NCI-H748 treated with DMSO at 0.1 percent for 48 hours (cell line): ENCODE data around the gene PCDHGA11.
"Not testable (repeated sequence)": the region's sequence is repeated elsewhere in the genome, so short reads cannot be mapped to it uniquely, and the experiment has no call there.

Experiments used
- DNase-seq: peaks from one replicate; lab custom pipeline; 2025; lab: John Stamatoyannopoulos, UW

Gene PCDHGA11

GRCh38 chr5:141398608-141399007 is 22.2 kb upstream of the PCDHGA11 start:
- no peak for DNase-seq

- DNase-seq: no peak
Observed at GRCh38 chr5:141399555-141400258, 21.1 kb upstream of the PCDHGA11 start.

- DNase-seq: no peak
Observed at GRCh38 chr5:141402553-141403243, 18.2 kb upstream of the PCDHGA11 start, which contains the start of gene PCDHGA9. Gene PCDHGA9, plus strand, starts transcription at chr5:141402778. Its CDS starts 175 bp downstream, at chr5:141402953.

- no peak for DNase-seq
Observed at GRCh38 chr5:141403387-141403786, 17.5 kb upstream of the PCDHGA11 start.

GRCh38 chr5:141407790-141408505 is 12.9 kb upstream of the PCDHGA11 start, which contains the start of gene PCDHGB6:
Gene PCDHGB6, plus strand, starts transcription at chr5:141408021. Its CDS starts 182 bp downstream, at chr5:141408203.
- not testable (repeated sequence) for DNase-seq

- DNase-seq: no peak
Observed at GRCh38 chr5:141409598-141410306, 11.1 kb upstream of the PCDHGA11 start.

DNA sequence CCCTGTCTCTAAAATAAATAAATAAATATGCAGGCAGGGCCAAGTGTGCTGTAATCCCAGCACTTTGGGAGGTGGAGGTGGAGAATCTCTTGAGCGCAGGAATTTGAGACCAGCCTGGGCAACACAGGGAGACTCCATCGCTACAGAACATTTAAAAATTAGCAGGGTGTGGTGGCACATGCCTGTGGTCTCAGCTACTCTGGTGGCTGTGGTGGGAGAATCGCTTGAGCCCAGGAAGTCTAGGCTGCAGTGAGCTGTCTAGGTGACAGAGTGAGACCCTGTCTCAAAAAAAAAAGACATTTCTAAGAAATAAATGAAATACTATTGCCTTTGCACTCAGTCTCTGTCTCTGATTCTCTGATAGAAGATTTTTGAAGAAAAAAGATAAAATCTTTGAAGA is 9.3 kb upstream of the PCDHGA11 start:
- no peak for DNase-seq

- DNase-seq: peak; percentile 65
Observed at GRCh38 chr5:141412854-141413539, 7.9 kb upstream of the PCDHGA11 start, which contains the start of gene PCDHGA10. Gene PCDHGA10, plus strand, starts transcription at chr5:141412987. Its CDS starts 189 bp downstream, at chr5:141413176.

DNA sequence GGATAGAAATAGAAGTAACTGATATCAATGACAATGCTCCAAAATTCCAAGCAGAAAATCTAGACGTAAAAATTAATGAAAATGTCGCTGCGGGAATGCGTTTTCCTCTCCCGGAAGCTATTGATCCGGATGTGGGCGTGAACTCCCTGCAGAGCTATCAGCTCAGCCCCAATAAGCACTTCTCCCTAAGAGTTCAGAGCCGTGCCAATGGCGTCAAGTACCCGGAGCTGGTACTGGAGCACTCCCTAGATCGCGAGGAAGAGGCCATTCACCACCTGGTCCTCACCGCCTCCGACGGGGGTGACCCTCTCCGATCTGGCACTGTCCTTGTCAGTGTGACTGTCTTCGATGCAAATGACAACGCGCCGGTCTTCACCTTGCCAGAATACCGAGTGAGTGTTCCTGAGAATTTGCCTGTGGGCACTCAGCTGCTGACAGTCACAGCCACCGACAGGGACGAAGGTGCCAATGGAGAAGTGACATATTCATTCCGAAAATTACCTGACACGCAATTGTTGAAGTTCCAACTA is 7.2 kb upstream of the PCDHGA11 start:
- peak; percentile 7 for DNase-seq

DNA sequence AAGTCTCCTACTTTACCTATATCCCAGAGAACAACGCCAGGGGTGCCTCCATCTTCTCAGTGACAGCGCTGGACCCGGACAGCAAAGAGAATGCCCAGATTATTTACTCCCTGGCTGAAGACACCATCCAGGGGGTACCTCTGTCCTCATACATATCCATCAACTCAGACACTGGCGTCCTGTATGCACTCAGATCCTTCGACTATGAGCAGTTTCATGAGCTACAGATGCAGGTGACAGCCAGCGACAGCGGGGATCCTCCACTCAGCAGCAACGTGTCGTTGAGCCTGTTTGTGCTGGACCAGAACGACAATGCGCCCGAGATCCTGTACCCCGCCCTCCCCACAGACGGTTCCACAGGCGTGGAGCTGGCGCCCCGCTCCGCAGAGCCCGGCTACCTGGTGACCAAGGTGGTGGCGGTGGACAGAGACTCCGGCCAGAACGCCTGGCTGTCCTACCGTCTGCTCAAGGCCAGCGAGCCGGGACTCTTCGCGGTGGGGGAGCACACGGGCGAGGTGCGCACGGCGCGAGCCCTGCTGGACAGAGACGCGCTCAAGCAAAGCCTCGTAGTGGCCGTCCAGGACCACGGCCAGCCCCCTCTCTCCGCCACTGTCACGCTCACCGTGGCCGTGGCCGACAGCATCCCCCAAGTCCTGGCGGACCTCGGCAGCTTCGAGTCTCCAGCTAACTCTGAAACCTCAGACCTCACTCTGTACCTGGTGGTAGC is 6.1 kb upstream of the PCDHGA11 start:
- not testable (repeated sequence) for DNase-seq

- not testable (repeated sequence) for DNase-seq
Observed at GRCh38 chr5:141415275-141415618, 5.6 kb upstream of the PCDHGA11 start.

- DNase-seq: not testable (repeated sequence)
Observed at GRCh38 chr5:141417494-141418172, 3.2 kb upstream of the PCDHGA11 start, which contains the start of gene PCDHGB7. Gene PCDHGB7, plus strand, starts transcription at chr5:141417677. Its CDS starts 183 bp downstream, at chr5:141417860.

DNA sequence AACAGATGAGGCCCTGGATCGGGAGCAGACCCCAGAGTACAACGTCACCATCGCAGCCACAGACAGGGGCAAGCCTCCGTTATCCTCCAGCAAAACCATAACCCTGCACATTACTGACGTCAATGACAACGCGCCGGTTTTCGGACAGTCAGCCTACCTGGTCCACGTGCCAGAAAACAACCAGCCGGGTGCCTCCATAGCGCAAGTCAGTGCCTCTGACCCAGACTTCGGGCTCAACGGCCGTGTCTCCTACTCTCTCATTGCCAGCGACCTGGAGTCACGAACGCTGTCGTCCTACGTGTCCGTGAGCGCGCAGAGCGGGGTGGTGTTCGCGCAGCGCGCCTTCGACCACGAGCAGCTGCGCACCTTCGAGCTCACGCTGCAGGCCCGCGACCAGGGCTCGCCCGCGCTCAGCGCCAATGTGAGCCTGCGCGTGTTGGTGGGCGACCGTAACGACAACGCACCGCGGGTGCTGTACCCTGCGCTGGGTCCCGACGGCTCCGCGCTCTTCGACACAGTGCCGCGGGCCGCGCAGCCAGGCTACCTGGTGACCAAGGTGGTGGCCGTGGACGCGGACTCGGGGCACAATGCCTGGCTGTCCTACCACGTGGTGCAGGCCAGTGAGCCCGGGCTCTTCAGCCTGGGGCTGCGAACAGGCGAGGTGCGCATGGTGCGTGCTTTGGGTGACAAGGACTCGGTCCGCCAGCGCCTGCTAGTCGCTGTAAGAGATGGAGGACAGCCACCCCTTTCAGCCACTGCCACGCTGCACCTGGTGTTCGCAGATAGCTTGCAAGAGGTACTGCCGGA is 1.6 kb upstream of the PCDHGA11 start:
- DNase-seq: no peak

- DNase-seq: no peak
Observed at GRCh38 chr5:141421489-141421855, 621 bp downstream of the PCDHGA11 start.

DNA sequence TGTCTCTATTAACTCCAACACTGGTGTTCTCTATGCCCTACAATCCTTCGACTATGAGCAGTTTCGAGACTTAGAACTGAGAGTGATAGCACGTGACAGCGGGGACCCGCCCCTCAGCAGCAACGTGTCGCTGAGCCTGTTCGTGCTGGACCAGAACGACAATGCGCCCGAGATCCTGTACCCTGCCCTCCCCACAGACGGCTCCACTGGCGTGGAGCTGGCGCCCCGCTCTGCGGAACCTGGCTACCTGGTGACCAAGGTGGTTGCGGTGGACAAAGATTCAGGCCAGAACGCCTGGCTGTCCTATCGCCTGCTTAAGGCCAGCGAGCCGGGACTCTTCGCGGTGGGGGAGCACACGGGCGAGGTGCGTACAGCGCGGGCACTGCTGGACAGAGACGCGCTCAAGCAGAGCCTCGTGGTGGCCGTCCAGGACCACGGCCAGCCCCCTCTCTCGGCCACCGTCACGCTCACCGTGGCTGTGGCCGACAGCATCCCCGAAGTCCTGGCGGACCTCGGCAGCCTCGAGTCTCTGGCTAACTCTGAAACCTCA is 2.0 kb downstream of the PCDHGA11 start:
- no peak for DNase-seq

DNA sequence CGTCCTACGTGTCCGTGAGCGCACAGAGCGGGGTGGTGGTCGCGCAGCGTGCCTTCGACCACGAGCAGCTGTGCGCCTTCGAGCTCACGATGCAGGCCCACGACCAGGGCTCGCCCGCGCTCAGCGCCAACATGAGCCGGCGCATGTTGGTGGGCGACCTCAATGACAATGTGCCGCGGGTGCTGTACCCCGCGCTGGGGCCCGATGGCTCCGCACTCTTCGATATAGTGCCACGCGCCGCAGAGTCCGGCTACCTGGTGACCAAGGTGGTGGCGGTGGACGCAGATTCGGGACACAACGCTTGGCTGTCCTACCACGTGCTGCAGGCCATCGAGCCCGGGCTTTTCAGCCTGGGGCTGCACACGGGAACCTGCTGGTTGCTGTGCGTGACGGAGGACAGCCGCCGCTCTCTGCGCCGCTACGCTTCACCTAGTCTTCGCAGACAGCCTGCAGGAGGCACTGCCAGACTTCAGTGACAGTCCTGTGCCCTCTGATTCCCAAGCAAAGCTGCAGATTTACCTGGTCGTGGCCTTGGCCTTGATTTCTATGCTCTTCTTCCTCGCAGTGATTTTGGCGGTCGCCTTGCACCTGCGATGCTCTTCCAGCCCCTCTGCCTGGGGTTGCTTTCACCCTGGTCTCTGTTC is 7.1 kb downstream of the PCDHGA11 start:
- DNase-seq: no peak

- DNase-seq: no peak
Observed at GRCh38 chr5:141430332-141431113, 9.7 kb downstream of the PCDHGA11 start, which contains the start of gene PCDHGA12. Gene PCDHGA12, plus strand, starts transcription at chr5:141430507. Its CDS starts 253 bp downstream, at chr5:141430760.
